GM18909 (cell line): ENCODE measurements around the gene ADAMTS17.

ENCODE experiments used
- ATAC-seq: cut with Tn5 transposase; IDR thresholded peaks from one replicate; pipeline ENCODE4 v1.9.1; 2021; ENCODE audit warnings: mild to moderate bottlenecking; ENCODE audit not compliant: unreplicated experiment, poor library complexity

ADAMTS17 gene

DNA sequence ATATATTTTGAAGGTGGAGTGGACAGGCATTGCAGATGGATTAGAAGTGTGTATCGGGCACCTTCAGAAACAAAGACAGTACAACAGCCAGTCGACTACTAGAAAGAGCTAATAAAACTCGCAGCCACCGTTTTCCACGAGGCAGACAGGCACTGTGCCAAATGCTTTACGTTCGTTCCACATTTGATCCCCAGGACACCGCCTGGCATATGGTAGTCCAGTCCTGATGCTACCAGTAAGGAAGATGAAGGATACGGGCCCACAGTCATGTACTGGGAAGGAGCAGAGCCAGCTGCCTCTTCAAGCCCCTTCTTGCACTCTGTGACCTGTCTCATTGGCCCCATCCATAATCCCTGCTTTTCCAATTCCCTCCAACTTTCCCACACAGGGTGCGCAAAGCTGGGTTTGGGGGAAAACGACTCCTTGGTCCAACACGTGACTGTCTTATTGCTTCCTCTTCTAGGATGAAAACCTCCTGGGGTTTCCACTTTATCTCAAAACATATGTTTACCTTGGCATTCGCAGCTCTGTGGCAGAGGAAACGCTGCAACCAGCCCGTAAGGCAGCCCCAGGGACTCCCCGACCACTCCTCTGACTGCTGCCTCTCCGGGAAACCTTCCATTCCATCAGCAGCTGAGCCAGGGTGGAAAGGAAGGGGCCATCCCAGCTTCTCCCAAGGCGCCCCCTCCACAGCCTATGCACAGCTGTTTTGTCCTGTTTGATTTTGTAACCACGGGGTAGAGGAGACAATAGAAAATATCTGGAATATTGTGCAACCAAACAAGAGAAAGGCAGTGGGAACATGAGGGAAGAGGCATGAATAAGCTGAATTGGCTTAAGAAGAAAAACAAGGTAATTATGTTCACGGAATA lies 107.4 kb downstream of the ADAMTS17 start:
- ATAC-seq = no peak

- ATAC-seq = no peak
Measured at GRCh38 chr15:100230784-100231183, 111.0 kb downstream of the ADAMTS17 start.

DNA sequence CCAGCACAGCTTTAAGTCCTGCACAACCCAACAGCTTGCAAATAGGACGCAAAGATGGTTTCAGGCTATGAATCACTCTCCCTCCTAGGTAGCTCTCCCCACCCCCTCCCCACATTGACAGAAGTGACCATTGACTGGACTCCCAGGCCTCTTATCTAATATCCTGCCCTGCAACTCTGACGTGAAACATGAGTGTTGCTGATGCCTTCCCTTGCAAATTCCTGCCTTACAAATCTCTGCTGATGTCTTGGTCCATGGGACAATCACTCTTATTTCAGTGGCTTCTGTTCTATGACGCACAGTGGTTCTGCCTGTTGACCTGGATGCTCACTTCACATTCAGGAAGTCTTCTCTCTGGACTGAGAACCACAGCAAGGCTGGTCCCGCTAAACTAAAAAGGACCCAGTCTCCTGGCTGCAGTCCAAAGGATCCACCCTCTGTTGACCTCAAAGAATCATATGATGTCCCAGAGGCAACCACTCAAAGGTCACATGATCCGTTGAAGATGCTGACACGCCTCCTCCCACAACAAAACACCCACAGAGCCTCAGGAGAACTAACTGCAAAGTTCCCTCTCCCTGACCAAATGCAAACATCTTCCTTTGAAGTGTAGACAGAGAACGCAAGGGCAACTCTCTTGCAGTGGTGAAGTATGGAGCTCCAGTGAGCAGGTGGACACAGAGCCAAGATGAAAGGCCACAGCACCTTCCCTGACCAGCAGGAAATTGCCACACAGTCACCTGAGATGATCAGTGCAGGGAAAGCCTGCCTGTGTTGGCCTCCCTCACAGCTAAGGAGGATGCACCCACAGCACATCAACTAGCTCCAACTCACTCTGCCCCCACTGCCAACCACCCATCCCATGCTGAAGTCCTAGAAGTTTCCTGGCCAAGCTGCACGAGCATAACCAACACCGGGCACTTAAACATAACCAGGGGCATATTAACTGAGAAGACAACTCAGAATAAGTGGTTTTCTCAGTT lies 112.3 kb downstream of the ADAMTS17 start:
- no peak for ATAC-seq

- ATAC-seq = no peak
Measured at GRCh38 chr15:100227781-100228180, 114.0 kb downstream of the ADAMTS17 start.

- ATAC-seq = no peak
Measured at GRCh38 chr15:100226107-100226506, 115.7 kb downstream of the ADAMTS17 start.

- no peak for ATAC-seq
Measured at GRCh38 chr15:100224206-100225185, 117.3 kb downstream of the ADAMTS17 start.

GRCh38 chr15:100222349-100222715 lies 119.4 kb downstream of the ADAMTS17 start:
- no peak for ATAC-seq

- ATAC-seq = no peak
Measured at GRCh38 chr15:100221471-100222348, 120.1 kb downstream of the ADAMTS17 start.

- no peak for ATAC-seq
Measured at GRCh38 chr15:100220058-100220768, 121.6 kb downstream of the ADAMTS17 start.

DNA sequence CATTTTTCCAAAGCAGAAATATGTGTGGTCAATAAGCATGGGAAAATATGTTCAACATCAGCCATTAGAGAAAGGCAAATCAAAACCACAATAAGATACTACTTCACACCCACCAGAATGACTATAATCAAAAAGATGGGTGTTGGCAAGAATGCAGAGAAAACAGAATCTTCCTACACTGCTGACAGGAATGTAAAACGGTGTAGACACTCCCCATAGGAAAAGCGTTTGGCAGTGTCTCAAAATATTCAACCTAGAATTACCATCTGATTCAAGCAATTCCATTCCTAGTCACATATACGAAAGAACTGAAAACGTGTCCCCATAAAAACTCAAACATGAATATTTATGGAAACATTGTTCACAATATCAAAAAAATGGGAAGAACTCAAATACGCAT lies 123.3 kb downstream of the ADAMTS17 start:
- no peak for ATAC-seq

DNA sequence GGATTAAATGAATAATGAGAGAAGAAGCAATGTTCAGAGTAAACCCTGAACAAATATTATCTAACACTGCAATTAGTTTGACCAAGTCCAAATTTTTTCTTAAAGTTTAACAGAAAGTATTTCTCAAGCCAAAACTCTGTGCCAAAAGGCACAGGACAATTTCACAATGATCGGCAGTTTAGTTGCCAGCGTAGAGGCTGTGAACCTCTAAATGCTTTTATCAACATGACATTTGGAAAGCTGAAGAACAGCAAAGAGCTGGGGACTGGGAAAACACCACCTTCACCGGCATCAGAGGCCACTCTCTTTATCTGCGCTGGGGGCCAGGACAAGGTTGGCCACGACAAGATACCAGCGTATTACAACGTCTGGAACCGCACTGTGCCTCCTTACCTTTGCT lies 125.6 kb downstream of the ADAMTS17 start:
- no peak for ATAC-seq

GRCh38 chr15:100215843-100216169 lies 126.0 kb downstream of the ADAMTS17 start:
- no peak for ATAC-seq

- ATAC-seq = no peak
Measured at GRCh38 chr15:100215031-100215842, 126.5 kb downstream of the ADAMTS17 start.

DNA sequence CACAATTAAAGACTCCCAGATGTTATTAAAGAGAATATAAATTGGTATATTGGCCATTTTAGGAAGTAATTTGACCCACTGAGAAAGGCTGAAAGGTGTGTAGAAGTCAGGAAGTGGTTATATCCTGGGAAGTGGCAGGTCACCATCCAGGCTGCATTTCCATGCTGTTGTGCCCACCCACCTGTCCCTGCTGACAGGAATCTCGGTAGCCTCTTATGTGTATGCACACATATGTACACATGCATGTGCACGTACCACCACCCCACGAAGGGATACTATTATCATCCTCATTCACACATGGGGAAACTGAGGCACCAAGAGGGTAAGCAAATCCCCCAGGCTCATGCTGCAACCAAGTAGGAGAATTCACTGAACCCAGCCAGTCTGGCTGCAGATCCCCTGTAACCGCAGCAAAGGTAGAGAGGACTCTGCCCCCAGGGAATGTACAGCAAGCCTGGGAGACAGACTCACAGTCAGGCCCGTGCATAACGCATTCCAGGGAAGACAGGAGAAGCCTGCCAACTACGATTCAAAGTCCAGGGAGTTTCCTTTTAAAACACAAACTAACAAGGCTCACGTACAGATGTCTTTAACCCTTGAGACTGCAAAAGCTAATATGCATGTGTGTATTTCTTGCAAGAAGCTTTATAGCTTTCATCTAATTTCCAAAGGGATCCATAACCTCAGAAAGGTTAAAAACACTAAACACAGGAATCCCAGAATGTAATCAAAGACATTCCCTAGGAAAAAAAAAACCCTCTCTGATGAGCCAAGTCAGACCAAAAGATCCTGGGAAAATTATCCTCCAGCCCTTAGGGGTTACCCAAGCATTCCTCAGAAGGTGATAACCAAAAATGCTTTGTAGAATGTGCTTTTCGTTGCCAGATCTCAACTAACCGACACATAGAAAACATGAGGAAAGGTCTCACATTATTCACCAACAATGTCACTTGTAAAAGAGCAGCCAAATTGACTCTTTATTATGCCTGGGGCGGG lies 129.6 kb downstream of the ADAMTS17 start:
- no peak for ATAC-seq

DNA sequence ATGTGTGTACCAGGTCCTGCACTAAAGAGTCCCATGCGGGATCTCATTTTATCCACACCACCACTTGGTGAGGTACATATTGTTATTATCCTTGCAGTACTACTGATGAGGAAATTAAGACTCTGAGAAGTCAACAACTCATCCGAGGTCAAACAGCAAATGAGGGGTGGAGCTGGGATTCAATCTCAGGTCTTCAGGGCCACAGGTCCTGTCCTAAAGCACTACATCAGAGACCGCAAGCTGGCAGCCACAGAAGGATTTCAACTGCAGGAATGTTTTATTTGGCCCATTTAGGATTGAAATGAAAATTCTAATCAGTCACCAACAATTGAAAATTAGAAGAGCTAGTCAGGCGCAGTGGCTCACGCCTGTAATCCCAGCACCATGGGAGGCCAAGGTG lies 131.4 kb downstream of the ADAMTS17 start:
- no peak for ATAC-seq

- ATAC-seq = no peak
Measured at GRCh38 chr15:100208921-100209603, 132.7 kb downstream of the ADAMTS17 start.
